ENCODE measurements around the gene AOC1.

The AOC1 gene

DNA sequence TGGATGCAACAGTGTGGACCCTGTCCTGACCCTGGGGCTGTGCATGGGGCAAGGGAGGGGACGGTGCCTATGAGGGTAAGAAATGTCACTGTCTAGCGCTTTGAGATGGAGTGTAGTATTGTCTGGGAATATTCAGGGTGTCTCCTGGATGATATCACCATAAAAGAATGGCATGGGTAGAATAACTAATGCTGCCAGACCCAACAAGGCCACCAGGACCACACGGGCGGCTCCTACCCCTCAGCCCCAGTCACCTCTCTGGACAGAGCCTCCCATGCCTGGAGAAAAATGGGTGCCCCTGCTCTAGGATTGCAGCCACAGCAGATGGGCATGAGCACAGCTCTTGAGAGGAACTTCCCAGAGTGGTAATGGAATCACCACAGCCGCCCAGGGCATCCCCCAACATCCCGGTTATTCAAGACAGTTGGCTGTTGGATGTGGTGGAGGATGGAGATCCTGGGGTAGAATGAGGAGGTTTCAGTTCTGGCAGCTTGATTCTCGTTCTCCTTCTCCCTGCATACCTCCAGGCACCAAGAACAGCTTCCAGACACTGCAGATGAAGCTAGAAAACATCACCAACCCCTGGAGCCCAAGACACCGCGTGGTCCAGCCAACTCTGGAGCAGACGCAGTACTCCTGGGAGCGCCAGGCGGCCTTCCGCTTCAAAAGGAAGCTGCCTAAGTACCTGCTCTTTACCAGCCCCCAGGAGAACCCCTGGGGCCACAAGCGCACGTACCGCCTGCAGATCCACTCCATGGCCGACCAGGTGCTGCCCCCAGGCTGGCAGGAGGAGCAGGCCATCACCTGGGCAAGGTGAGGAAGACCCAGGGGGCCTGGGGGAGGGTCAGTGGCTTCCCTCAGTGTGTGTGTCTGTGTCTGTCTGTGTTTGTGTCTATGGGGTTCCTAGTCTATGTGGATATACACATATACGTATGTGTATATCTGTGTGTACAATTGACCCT is 6.2 kb downstream of the AOC1 start:
- no peak for DNase-seq

DNA sequence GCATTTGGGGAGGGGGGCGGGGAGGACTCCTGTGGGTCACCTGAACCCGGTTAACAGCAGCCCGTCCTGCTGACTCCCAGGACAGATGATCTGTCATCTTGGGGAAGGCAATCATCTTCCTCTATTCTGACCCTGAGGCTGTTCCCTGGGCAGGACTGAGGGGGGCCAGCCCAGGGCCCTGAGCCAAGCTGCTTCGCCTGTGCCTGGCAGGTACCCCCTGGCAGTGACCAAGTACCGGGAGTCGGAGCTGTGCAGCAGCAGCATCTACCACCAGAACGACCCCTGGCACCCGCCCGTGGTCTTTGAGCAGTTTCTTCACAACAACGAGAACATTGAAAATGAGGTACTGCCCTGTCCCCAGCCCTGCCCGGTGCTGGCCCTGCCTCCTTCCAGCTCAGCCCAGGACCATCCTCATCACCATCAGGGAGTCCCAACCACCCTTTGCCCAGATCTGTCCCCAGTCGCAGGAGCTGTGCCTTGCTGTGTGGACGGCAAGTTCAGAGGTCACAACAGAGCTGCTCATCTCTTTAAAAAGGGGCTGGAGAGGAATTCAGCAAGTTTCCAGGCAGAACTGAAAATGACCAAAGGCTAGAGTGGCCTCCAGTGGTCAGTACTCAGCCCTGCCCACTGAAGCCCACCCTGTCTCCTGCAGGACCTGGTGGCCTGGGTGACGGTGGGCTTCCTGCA is 8.1 kb downstream of the AOC1 start:
- no peak for DNase-seq

DNA sequence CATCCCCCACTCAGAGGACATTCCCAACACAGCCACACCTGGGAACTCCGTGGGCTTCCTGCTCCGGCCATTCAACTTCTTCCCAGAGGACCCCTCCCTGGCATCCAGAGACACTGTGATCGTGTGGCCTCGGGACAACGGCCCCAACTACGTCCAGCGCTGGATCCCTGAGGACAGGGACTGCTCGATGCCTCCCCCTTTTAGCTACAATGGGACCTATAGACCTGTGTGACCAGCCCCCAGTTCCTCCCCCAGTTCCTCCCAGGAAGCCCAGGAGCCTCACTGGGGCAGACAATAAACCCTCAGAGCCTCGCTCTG is 8.6 kb downstream of the AOC1 start:
- DNase-seq, result no peak

DNA sequence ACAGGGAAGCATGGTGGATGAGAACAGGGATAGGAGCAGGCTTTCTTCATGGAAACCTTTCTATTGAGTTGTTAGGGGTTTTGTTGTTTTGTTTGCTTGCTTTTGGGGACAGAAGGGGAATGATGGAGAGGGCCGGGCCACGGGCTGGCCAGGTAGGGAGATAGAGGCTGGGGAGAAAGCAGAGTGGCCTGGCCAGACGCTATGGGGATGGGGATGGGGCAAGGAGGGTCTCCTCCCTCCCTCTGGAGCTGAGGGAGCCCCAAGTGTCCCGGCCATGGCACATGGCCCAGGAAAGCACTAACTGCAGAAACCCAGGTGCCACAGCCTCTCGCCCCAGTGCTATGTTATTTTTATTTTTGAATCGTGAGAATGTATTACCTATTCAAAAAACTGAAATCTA is 10.0 kb downstream of the AOC1 start:
- no peak for DNase-seq

DNA sequence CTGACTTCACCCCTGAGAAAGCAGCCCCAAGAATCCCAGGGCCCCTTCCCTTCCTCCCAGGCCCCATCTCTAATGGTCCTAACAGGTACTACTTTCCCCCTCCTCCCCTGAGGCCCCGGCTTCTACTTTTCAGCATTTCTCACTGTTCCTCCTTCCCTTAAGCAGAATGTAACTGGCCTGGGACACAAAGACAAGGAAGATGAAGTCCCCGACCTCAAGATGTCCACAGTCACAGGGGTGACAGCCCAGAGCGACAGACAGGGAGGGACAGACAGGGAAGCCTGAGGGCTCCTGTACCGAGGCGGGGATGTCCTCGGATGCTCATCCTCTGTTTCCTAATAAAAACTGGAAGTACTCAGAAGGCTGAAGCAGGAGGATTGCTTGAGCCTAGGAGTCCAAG is 11.6 kb downstream of the AOC1 start:
- no peak for DNase-seq

DNA sequence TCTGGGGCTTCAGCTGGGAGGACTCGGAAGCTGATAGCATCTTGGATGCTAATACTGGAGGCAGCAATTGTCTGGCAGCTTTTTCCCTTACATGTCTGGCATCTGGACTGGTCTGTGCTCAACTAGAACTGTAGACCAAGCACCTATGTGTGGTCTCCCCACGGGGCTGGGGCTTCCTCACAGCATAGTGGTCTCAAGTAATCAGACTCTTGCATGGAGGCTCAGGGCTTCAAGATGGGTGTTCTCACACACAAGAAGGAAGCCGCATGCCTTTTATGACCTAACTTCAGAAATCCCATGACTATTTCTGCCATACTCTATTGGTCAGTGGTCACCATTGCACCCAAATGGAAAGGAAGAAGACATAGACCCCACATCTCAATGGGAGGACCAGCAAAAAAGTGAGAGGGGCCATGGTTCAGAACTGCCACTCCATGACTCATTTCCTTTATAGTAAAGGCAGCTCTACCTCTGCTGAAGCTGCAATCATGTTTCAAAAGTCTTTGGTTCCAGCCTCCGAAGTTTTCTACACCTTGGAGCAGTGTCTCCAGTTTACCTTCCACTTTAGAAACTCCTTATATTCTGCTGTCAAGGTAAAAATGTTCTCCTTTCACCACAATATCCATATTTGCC is 14.7 kb downstream of the AOC1 start:
- no peak for DNase-seq

DNA sequence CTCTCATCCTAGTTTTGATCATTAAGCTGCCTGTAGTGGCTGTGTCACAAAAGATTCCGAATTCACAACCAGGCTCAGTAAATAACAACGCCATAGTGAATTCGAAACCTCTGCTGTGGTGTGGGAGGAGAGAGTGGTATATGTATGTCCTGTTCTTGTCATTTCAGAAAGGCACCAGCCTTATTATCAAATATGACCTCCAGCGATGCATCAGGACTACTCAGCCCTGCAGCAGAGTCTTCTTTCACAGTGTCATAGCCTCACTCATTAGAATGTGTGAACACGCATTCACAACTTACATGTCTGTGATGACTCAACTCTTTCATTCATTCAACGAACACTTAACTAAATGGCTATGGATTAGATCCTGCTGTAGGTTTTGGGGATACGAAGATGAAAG is 15.3 kb downstream of the AOC1 start:
- peak; percentile 53 for DNase-seq

DNA sequence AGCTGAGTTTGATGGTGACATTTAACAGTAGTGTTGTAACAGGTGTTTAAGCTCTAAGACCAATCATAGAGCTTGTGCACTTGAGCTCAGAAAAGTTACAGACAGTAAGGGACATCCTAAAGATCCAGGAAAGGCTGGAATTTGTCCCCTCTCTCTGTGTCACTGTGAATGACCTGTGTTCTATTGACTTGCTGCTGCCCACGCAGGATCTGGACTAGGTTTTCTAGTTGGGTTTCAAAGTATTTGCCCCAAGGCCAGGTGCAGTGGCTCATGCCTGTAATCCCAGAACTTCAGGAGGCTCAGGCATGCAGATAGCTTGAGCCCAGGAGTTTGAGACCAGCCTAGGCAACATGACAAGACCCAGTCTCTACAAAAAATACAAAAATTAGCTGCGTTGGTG is 17.1 kb downstream of the AOC1 start:
- no peak for DNase-seq

DNA sequence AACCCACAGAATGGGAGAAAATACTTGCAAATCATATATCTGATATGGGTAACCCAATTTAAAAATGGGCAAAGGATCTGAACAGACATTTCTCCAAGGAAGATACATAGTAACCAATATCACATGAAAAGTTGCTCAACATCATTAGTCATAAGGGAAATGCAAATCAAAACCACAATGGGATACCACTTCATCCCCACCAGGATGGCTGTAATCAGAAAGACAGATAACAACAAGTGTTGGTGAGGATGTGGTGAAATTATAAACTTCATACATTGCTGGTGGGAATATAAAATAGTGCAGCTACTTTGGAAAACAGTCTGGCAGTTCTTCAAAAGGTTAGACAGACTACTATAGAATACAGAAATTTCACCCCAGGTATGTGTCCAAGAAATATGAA is 19.3 kb downstream of the AOC1 start:
- DNase-seq, result no peak

DNA sequence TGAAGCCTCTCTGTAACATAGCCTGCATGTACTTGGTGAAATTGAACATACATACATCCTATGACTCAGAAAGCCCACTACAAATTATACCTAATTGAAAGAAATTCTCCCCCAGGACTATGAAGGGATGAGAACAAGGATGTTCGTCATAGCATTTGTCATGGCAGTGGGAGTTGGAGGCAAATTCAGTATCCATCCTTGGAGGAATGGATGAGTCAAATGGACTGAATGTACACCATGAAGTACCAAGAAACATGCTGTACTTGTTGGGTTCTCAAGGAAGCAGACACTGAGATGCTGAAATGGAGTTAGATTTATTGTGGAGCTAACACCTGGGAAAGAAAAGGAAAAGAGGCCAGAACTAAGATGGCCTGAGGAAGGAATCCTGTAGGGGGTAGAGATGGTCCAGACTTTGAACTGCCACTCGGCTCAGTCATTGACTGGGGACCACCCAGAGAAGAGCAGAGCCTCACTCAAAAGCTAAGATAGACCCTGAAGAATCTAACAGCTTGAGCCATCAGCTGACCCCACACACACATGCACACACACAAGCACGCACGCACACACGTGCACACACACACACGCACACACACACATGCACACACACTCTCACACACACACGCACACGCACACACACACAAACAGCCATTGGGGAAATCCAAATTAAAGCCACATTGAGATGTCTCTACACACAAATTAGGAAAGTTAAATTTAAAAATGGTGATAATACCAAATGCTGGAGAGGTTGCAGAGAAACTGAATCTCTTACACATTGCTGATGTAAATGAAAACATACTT is 22.3 kb downstream of the AOC1 start:
- DNase-seq, result no peak

DNA sequence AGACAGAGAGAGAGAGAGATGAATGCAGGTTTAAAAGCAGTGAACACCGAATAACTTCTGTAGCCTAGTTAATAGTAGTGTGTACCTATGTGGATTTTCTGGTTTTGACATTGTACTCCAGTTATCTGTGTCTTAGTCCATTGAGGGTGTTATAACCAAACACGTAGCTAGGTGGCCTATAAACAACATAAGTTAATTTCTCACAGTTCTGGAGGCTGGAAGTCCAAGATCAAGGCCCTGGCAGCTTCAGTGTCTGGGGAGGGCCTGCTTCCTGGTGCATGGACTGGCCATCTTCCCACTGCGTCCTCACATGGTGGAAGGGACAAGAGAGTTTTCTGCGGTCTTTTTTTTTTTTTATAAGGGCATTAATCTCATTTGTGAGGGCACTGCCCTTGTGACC is 23.5 kb downstream of the AOC1 start:
- DNase-seq, result no peak

DNA sequence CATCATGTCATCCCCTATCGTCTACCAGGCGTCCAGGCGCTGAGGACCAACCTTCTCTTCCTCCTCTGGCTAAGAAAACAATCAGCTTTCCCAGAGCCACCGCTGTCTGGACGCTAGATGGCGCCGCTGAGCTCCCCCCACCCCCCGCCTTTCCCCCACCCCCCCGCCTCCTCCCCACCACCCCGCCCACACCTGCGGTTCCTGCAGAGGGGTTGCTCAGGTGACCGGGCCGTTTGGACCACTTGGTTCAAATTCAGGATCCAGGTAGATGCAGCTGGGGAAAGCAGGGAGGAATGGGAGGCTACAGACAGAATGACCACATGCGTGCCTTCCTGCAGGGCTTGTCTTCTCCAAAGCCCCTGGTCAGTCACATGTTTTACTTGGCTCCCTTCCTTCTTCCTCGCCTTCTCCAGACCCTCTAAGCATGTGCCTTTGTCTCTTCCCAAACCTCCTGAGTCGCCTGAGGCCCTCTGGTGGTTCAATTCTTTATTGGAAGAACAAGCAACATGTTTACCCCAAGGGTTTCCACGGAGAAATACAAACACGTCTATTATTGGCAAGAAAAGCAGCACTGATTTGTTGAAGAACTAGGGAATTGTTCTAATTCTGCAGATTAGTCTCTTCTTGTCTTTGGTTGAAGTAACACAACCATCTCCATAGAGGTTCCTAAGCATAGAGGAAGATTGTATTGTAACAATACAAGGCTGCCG is 24.7 kb downstream of the AOC1 start:
- DNase-seq, result peak; percentile 46

DNA sequence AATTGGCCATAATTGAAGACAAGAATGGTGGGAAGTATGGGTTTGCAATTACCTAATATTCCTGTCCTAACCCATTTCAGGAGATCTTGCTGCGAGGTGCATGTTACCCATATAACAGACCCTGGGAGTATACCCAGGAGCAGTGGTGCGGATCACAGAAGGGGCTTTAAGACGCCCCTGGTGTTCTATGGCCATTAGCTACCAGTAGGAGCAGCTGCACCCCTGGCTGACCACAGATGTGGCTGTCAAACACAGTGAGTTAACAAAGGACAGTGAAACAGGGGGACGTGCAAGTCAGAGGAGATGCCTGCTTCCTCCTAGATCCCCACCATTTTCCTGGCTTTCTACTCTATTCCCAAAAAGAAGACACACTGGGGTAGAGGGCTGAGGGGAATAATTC is 25.2 kb downstream of the AOC1 start:
- DNase-seq, result no peak

DNA sequence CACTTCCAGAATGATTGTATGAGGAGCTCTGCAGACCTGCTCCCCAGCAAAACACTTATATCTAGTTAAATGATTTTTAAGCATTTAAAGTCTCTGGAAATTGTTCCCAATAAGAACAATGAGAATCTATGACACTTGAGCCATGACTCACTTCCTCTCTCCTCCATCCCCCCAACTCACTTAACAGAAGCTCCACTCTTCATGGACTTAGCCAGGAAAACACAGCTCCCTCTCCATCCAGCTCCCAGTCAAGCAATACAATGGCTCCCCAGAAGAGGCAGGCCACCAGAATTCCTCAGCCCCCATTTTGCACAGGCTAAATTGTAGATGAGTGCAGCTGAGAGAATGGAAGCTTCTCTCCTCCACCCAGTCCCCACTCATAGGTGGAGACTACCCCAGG is 27.0 kb downstream of the AOC1 start:
- DNase-seq, result no peak

DNA sequence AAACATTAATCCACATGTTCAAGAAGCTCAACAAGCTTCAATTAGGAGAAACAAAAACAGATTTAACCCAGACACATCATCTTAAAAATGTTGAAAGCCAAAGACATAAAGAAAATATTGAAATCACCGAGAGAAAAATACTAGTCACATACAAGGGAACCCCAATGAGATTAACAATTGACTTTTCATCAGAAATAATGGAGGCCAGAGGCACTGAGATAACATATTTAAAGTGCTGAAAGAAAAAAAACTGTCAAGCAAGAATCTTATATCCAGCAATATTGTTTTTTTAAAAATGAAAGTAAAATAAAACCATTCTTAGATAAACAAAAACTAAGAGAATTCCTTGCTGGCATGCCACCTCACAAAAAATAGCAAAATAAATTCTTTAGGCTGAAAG is 28.9 kb downstream of the AOC1 start:
- no peak for DNase-seq

DNA sequence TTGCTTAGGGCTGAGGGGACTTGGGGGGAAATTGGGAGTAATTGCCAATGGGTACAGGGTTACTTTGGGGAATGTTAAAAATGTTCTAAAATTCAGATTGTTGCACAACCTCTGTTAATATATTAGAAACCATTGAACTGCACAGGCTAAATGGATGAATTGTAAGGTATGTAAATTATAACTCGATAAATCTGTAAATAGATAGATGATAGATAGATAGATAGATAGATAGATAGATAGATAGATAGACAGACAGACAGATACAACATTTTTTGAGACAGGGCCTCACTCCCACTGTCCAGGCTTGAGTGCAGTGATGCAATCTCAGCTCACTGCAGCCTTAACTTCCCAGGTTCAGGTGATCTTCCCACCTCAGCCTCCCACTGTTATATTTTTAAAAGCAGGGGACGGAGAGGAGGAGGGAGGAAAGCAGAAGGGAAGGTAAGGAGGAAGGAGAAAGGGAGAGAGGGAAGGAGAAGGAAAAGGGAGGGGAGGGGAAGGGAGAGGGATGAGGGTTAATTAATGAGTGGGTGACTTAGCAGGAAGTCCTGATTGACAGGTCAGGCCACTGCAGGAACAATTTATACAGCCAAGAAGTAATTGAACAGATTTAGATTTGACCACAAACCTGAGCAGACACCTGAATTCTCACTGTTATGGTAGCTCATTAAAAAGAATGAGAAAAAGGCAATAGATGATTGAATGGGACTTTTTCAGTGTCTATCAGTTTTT is 38.7 kb downstream of the AOC1 start:
- DNase-seq, result no peak

DNA sequence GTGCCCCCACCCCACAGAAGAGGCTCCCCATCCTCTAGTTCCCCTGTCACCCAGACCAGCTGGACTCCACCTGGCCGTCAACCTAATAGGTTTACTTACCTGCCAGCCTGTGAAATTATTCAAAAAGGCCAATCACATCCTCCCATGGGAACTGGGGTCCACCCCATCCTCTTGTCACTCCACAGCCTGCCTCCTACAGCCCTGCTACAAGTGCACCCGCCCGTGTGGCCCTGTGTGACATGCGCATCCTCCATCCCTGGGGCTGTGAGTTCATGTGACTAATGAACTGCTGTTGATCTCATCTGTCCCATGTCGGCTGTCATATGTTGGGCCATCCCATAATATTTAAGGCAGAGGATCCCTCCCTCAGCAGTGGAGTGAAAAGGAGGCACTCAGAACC is 39.4 kb downstream of the AOC1 start:
- DNase-seq, result no peak

DNA sequence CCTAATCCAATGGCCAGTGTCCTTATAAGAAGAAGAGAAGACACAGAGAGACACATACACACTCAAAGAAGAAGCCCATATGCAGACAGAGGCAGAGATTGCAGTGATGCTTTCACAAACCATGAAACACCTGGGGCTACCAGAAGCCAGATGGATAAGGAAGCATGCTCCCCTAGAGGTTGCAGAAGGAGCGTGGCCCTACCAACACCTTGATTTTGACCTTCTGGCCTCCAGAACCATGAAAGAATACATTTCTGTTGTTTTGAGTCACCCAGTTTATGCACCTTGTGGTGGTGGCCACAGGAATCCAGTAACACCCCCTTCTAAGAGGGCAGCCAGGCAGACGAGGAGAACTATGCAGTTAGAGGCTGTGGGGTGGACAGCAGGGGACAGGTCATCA is 43.5 kb downstream of the AOC1 start:
- no peak for DNase-seq

DNA sequence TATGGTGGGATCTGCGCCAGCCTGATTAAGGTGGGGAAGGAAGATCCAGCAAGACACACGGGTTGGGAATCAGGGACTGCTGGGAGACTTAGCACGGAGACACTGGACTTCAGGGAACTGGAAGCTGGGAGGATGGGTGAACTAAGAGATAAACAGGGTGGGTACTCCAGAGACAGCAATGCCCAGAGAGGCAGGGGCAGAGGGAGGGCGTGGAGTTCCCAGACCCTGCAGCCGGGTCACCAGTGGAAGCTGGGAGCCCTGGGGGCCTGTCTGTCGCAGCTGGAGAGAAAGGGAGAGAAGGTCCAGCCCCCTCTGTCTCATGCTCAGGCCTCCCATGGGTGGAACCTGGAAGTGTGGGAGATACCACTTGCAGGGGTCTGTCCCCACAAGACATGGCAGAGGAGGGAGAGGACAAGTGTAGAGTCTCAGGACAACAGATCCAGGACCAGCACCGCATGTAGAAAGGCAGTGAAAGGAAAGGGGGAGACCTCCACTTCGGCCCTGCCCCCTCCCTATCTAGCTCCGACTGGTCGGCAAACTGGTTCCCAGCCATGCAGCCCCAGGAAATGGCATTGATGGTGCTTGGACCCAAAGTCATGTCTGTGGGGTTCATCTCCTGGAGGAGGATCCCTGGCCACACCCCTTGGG is 44.4 kb downstream of the AOC1 start:
- DNase-seq, result no peak

DNA sequence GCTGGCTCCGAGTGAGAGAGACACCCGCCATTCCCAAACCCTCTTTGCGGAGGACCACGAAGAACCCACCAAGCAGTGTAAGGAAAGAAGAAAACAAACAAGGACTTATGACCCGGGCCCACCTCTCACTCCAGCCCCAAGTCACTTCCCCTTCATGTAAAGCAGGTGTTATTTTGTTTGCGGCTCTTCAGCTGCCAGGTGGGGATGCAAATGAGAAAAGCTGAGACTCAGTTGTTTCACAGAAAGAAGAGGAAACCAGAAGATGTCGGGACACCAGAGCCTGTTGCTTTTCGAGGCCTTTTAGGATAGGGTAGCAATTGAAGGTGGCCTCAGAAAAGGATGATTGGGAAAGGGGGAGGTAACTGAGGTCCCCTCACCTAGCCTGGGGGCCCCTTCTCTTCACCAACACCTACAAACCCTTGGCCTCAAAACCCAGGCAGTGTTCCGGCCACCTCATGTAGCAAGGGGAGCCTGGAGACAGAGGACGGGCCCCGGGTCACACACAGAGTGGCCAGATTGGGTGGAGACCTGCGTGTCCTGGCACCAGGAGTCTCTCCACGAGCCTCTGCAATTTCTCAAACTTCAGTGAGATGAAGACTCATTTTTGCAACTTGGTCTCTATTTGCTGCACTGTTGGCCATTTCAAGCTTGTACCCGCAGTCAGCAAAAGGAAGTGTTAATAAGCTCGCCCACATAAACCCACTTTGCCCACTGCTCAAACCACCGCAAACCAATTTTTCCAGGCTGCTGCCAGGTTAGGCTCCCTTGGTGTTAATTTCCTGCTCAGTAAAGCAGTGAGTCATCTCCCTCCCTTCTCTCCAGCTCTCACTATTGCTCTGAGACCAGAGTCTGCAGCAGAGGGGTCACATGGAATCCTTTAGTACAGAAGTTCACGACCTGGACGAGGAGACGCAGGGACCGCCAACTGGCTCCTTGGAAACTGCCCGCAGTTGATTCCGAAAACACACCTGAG is 45.5 kb downstream of the AOC1 start:
- DNase-seq, result peak; percentile 49

Measured in activated CD4-positive, alpha-beta T cell treated with anti-CD3 and anti-CD28 coated beads, Interleukin-2, Interleukin-6, amounts not matched to agents 100 ng/mL and 50 ng/mL, durations not matched to agents 16 hours and 8 hours (primary cell).